ENCODE data around the gene RIC8B. TPM values are rescaled to one million over a fixed set of nuclear protein-coding genes. Genes with fewer than 3 reads are reported as not detected.

RIC8B gene, protein sequence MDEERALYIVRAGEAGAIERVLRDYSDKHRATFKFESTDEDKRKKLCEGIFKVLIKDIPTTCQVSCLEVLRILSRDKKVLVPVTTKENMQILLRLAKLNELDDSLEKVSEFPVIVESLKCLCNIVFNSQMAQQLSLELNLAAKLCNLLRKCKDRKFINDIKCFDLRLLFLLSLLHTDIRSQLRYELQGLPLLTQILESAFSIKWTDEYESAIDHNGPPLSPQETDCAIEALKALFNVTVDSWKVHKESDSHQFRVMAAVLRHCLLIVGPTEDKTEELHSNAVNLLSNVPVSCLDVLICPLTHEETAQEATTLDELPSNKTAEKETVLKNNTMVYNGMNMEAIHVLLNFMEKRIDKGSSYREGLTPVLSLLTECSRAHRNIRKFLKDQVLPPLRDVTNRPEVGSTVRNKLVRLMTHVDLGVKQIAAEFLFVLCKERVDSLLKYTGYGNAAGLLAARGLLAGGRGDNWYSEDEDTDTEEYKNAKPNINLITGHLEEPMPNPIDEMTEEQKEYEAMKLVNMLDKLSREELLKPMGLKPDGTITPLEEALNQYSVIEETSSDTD
- polyA plus RNA-seq (2012; ENCODE audit: insufficient read length, low read depth), result 4.7 TPM

DNA sequence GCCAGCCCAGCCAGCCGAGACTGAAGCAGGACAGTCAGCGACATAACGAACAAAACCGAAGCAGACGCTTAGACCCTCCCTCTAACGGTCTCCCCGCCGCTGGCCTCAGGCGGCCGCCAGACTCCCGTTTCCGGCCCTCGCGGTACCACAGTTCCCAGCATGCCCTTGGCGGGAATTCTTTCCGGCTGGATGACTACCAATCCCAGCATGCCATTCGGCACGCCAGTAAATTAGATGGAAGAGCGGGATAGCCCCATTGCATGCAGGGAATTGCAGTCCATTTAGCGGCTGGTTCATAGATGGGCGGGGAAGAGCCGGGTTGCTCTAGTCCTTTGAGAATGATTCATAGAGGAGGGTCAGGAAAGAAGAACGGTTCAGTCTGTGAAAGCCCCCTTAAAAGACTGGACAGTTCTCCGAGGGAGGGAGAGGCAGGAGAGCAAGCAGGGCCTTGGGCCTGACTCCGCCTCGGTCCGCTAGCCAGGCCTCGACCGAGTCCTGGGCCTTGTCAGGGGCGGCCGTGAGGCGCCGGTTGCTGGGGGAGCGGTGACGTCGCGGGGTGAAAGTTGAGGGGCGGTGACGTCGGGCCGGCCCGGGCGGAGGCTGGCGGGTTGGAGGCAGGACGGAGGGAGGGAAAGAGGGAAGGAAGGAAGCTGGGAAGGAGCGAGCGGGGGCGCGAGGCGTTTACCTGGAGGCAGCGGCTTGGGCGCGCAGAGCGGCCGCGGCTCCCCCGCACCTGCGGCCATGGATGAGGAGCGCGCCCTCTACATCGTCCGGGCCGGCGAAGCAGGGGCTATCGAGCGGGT is at the start of gene RIC8B:
Gene RIC8B (plus strand): TSS at position 678 of the 803 bp plus-strand sequence. CDS start 64 bp downstream, at position 742.
- TF ChIP-seq SIN3A (IDR thresholded peaks at IDR 0.05; ENCODE audit: borderline replicate concordance, insufficient read depth, low read length), result no peak
- 0 out of 4 replicates have a peak, but pooled peaks of 1 of the 2 experiments have one; percentile 2 for TF ChIP-seq REST (IDR thresholded peaks at IDR 0.05; ENCODE audit: insufficient read depth in 1 of 2, low read depth in 2 of 2, low read length in 2 of 2)
- peak; percentile 39 for TF ChIP-seq FOXP2 (optimal IDR thresholded peaks at IDR 0.05; ENCODE audit: borderline replicate concordance, extremely low read depth, extremely low read length, insufficient read depth)
- TF ChIP-seq POLR2AphosphoS5 (IDR thresholded peaks at IDR 0.05; ENCODE audit: low read depth, low read length), result peak; percentile 78; the same call in 1 of the 2 replicates
- TF ChIP-seq TAF1 (IDR thresholded peaks at IDR 0.05; ENCODE audit: borderline replicate concordance, insufficient read depth, low read length), result peak; percentile 79; the same call in 1 of the 2 replicates

GRCh38 chr12:106724934-106725333 is 49.5 kb upstream of the RIC8B start:
- TF ChIP-seq TAF1 (IDR thresholded peaks at IDR 0.05; ENCODE audit: borderline replicate concordance, insufficient read depth, low read length), result no peak

- TF ChIP-seq FOXP2 (optimal IDR thresholded peaks at IDR 0.05; ENCODE audit: borderline replicate concordance, extremely low read depth, extremely low read length, insufficient read depth) (no peak), POLR2AphosphoS5 (IDR thresholded peaks at IDR 0.05; ENCODE audit: low read depth, low read length) (no peak), REST (IDR thresholded peaks at IDR 0.05; ENCODE audit: insufficient read depth in 1 of 2, low read depth in 2 of 2, low read length in 2 of 2) (no peak), SIN3A (IDR thresholded peaks at IDR 0.05; ENCODE audit: borderline replicate concordance, insufficient read depth, low read length) (no peak), TAF1 (IDR thresholded peaks at IDR 0.05; ENCODE audit: borderline replicate concordance, insufficient read depth, low read length) (no peak)
These were observed 44.9 kb upstream of the RIC8B start for GRCh38 chr12:106729611-106730010.

DNA sequence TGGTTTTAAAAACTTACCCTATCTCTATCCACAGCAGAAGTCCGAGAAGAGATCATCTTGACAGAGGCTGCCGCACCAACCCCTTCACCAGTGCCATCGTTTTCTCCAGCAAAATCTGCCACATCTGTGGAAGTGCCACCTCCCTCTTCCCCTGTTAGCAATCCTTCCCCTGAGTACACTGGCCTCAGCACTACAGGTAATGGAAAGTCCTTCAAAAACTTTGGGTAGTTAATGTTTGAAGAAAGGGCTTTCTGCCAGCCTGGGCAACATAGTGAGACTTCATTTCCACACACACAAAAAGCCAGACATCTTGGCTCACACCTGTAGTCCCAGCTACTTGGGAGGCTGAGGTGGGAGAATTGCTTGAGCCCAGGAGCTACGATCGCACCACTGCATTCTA is 41.6 kb upstream of the RIC8B start:
- no peak for TF ChIP-seq POLR2AphosphoS5 (IDR thresholded peaks at IDR 0.05; ENCODE audit: low read depth, low read length)
- no peak for TF ChIP-seq REST (IDR thresholded peaks at IDR 0.05; ENCODE audit: insufficient read depth in 1 of 2, low read depth in 2 of 2, low read length in 2 of 2)
- no peak for TF ChIP-seq SIN3A (IDR thresholded peaks at IDR 0.05; ENCODE audit: borderline replicate concordance, insufficient read depth, low read length)
- no peak for TF ChIP-seq TAF1 (IDR thresholded peaks at IDR 0.05; ENCODE audit: borderline replicate concordance, insufficient read depth, low read length)
- TF ChIP-seq FOXP2 (optimal IDR thresholded peaks at IDR 0.05; ENCODE audit: borderline replicate concordance, extremely low read depth, extremely low read length, insufficient read depth), result no peak

- TF ChIP-seq SIN3A (IDR thresholded peaks at IDR 0.05; ENCODE audit: borderline replicate concordance, insufficient read depth, low read length) (no peak), POLR2AphosphoS5 (IDR thresholded peaks at IDR 0.05; ENCODE audit: low read depth, low read length) (no peak), FOXP2 (optimal IDR thresholded peaks at IDR 0.05; ENCODE audit: borderline replicate concordance, extremely low read depth, extremely low read length, insufficient read depth) (no peak), REST (IDR thresholded peaks at IDR 0.05; ENCODE audit: insufficient read depth in 1 of 2, low read depth in 2 of 2, low read length in 2 of 2) (no peak), TAF1 (IDR thresholded peaks at IDR 0.05; ENCODE audit: borderline replicate concordance, insufficient read depth, low read length) (no peak)
These were observed 40.8 kb upstream of the RIC8B start for GRCh38 chr12:106733660-106734059.
